ENCODE data around the gene PSAT1.

GRCh38 chr9:78272307-78272706 is 24.6 kb upstream of the PSAT1 start:
- TF ChIP-seq POU5F1 (IDR thresholded peaks at IDR 0.05; ENCODE audit: low read depth, low read length), result no peak
- no peak for TF ChIP-seq EGR1 (IDR thresholded peaks at IDR 0.05; ENCODE audit: borderline replicate concordance, low read depth, low read length)
- no peak for TF ChIP-seq NANOG (IDR thresholded peaks at IDR 0.05; ENCODE audit: insufficient read depth, low read depth, low read length, poor library complexity, severe bottlenecking)
- TF ChIP-seq SP1 (IDR thresholded peaks at IDR 0.05; ENCODE audit: low read depth, low read length), result no peak
- TF ChIP-seq CTCF (IDR thresholded peaks at IDR 0.05; ENCODE audit: control extremely low read depth in 1 of 3, insufficient read depth in 1 of 3, low read depth in 1 of 3, low read length in 3 of 3), result no peak
- no peak for TF ChIP-seq ZNF274 (IDR thresholded peaks at IDR 0.05; ENCODE audit: borderline replicate concordance, extremely low read depth, low read length)
- no peak for TF ChIP-seq YY1 (IDR thresholded peaks at IDR 0.05; ENCODE audit: low read depth, low read length)
- no peak for TF ChIP-seq BRCA1 (IDR thresholded peaks at IDR 0.05; ENCODE audit: low read depth, low read length)
- no peak for TF ChIP-seq CHD2 (IDR thresholded peaks at IDR 0.05; ENCODE audit: low read length)
- TF ChIP-seq FOSL1 (IDR thresholded peaks at IDR 0.05; ENCODE audit: insufficient read depth, low read depth, low read length), result no peak

Data from H1 (cell line).